ENCODE results near the gene OTOF. TPM values are rescaled to one million over a fixed set of nuclear protein-coding genes. Genes with fewer than 3 reads are reported as not detected.

OTOF gene
- total and polyA plus RNA-seq, 2 experiments from 2014 or later, result 0.21 to 0.23 TPM

GRCh38 chr2:26510344-26510973 is 32.5 kb upstream of the OTOF start:
- Histone ChIP-seq H3K4me2 (no peak overlapping the region), H3K27me3 (ENCODE audit: insufficient read depth) (no peaks in the 10 kb centered on the region), H3K9me2 (ENCODE audit: insufficient read depth) (no peaks in the 10 kb centered on the region), H3K4me3 (no peak overlapping the region), H3K36me3 (ENCODE audit: insufficient read depth) (no peaks in the 10 kb centered on the region), H3F3A (replicated peaks; ENCODE audit: low read depth) (no peaks in the 10 kb centered on the region), H3K79me2 (replicated peaks; ENCODE audit: insufficient read depth) (no peaks in the 10 kb centered on the region), H3K4me1 (ENCODE audit: insufficient read depth) (no peaks in the 10 kb centered on the region), H4K20me1 (replicated peaks; ENCODE audit: insufficient read depth) (no peaks in the 10 kb centered on the region), H3K27ac (ENCODE audit: low read depth) (no peak overlapping the region), H2AFZ (no peak overlapping the region)
- ATAC-seq, result no peak
- no peak for DNase-seq (ENCODE audit: low spot score)
- Mint-ChIP-seq H3K27me3 (ENCODE audit: insufficient read depth, low read depth, poor library complexity) (peaks cover 6% of the 10 kb centered on the region), H3K4me1 (peaks cover 5% of the 10 kb centered on the region; the same call in 1 of the 3 replicates), H3K36me3 (ENCODE audit: low read depth) (no peaks in the 10 kb centered on the region), H3K9me3 (no peaks in the 10 kb centered on the region), H3K27ac (no peak overlapping the region), H3K4me3 (no peak overlapping the region)
- TF ChIP-seq REST (IDR thresholded peaks at IDR 0.05; ENCODE audit: unreplicated experiment) (no peak), CTCF (conservative IDR thresholded peaks at IDR 0.05; ENCODE audit: low read depth in 2 of 2) (no peak), STAT1 (IDR thresholded peaks at IDR 0.05; ENCODE audit: unreplicated experiment) (no peak), CREB1 (CRISPR knock-in tag; IDR thresholded peaks at IDR 0.05; ENCODE audit: low read depth) (no peak), JUNB (IDR thresholded peaks at IDR 0.05; ENCODE audit: unreplicated experiment) (no peak), NANOG (IDR thresholded peaks at IDR 0.05; ENCODE audit: borderline replicate concordance) (no peak), ZNF331 (CRISPR knock-in tag; IDR thresholded peaks at IDR 0.05; ENCODE audit: low read depth) (no peak), ZNF114 (CRISPR knock-in tag; IDR thresholded peaks at IDR 0.05) (no peak), EZH2 (IDR thresholded peaks at IDR 0.05; ENCODE audit: low read depth, unreplicated experiment) (no peak), EZH2phosphoT487 (IDR thresholded peaks at IDR 0.05; ENCODE audit: unreplicated experiment) (no peak), POLR2AphosphoS5 (IDR thresholded peaks at IDR 0.05; ENCODE audit: low read depth) (no peak), ZNF462 (CRISPR knock-in tag; IDR thresholded peaks at IDR 0.05) (no peak), ETS1 (IDR thresholded peaks at IDR 0.05) (no peak)

Data from GM23338 (cell line).